Mucosa of stomach (tissue), 1 donor: ENCODE data around the gene FAM20B.

Source experiments
- H3K27me3 ChIP-seq: one replicate; pipeline ENCODE4 v1.7.0; 2013; ENCODE audit warnings: mild to moderate bottlenecking, low read length; ENCODE audit not compliant: control insufficient read depth, insufficient read depth
- H3K36me3 ChIP-seq: one replicate; pipeline ENCODE4 v1.7.0; 2013; ENCODE audit warnings: low read length; ENCODE audit not compliant: control insufficient read depth, insufficient read depth
- H3K4me1 ChIP-seq: one replicate; pipeline ENCODE4 v1.7.0; 2013; ENCODE audit warnings: mild to moderate bottlenecking, low read length; ENCODE audit not compliant: control insufficient read depth, insufficient read depth
- H3K4me3 ChIP-seq: one replicate; pipeline ENCODE4 v1.7.0; 2013; ENCODE audit warnings: low read length
- H3K9ac ChIP-seq: one replicate; pipeline ENCODE4 v1.7.0; 2013; ENCODE audit warnings: mild to moderate bottlenecking, low read length, moderate library complexity
- H3K9me3 ChIP-seq: one replicate; pipeline ENCODE4 v1.7.0; 2013; ENCODE audit warnings: mild to moderate bottlenecking, low read length, moderate library complexity; ENCODE audit not compliant: control insufficient read depth
- donor health status: Pancreatic carcinoma.

The FAM20B gene

GRCh38 chr1:179107706-179108629 is 82.3 kb downstream of the FAM20B start:
- H3K4me1 ChIP-seq = no peaks in the 10 kb centered on the region
- H3K9me3 ChIP-seq = no peaks in the 10 kb centered on the region
- H3K27me3 ChIP-seq = no peaks in the 10 kb centered on the region
- no peak overlapping the region for H3K4me3 ChIP-seq
- H3K9ac ChIP-seq = no peak overlapping the region
- H3K36me3 ChIP-seq = peaks cover 13% of the 10 kb centered on the region

- no peaks in the 10 kb centered on the region for H3K4me1 ChIP-seq
- H3K9me3 ChIP-seq = no peaks in the 10 kb centered on the region
- H3K27me3 ChIP-seq = no peaks in the 10 kb centered on the region
- no peak overlapping the region for H3K9ac ChIP-seq
- H3K36me3 ChIP-seq = peaks cover 13% of the 10 kb centered on the region
- no peak overlapping the region for H3K4me3 ChIP-seq
Observed at GRCh38 chr1:179108644-179109043, 83.0 kb downstream of the FAM20B start.

DNA sequence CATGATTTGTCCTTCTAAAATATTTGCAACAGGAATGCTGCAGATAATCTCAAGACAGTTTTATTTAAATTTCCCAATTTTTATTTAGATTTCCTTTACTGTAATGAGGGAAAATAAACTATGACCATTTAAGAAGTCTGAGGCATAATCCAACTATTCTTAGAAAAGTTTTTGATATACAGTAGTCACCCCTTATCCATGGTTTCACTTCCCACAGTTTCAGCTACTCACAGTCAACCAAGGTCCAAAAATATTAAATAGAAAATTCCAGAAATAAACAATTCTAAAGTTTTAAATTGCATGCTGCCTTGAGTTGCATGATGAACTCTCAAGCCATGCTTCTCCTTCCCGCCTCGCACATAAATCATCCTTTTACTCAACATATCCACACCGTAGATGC is 89.5 kb downstream of the FAM20B start:
- peaks cover 7% of the 10 kb centered on the region for H3K4me1 ChIP-seq
- no peaks in the 10 kb centered on the region for H3K36me3 ChIP-seq
- no peaks in the 10 kb centered on the region for H3K27me3 ChIP-seq

GRCh38 chr1:179119513-179119912 is 93.8 kb downstream of the FAM20B start:
- no peaks in the 10 kb centered on the region for H3K27me3 ChIP-seq
- no peaks in the 10 kb centered on the region for H3K36me3 ChIP-seq
- no peak overlapping the region for H3K4me3 ChIP-seq

More for the DNA sequence above, 89.5 kb downstream of the FAM20B start:
- Histone ChIP-seq H3K9ac (no peak overlapping the region), H3K4me3 (no peak overlapping the region), H3K9me3 (no peaks in the 10 kb centered on the region)

DNA sequence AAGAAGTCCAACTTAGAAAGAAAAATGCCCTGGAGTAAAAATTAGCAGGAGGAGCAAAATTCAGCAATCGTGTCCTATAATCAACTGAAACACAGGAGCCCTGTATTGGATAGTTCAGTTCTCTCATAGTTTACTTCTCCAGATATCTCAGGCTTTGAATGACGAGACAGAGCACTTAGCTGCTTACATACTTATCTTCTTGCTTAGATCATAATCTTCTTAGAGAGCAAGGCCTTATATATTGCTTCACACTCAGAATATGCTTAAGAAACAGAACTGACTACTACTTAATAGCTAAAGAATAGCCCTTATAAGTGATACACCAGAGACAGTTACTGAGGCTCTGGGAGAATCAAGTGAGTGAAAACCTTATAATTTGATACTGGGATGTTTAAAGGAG is 95.0 kb downstream of the FAM20B start:
- Histone ChIP-seq H3K36me3 (no peaks in the 10 kb centered on the region), H3K4me3 (no peak overlapping the region), H3K9ac (no peak overlapping the region), H3K4me1 (peaks cover 7% of the 10 kb centered on the region), H3K27me3 (no peaks in the 10 kb centered on the region), H3K9me3 (no peaks in the 10 kb centered on the region)

More at GRCh38 chr1:179119513-179119912, 93.8 kb downstream of the FAM20B start:
- Histone ChIP-seq H3K9me3 (no peaks in the 10 kb centered on the region), H3K4me1 (peaks cover 7% of the 10 kb centered on the region), H3K9ac (no peak overlapping the region)

DNA sequence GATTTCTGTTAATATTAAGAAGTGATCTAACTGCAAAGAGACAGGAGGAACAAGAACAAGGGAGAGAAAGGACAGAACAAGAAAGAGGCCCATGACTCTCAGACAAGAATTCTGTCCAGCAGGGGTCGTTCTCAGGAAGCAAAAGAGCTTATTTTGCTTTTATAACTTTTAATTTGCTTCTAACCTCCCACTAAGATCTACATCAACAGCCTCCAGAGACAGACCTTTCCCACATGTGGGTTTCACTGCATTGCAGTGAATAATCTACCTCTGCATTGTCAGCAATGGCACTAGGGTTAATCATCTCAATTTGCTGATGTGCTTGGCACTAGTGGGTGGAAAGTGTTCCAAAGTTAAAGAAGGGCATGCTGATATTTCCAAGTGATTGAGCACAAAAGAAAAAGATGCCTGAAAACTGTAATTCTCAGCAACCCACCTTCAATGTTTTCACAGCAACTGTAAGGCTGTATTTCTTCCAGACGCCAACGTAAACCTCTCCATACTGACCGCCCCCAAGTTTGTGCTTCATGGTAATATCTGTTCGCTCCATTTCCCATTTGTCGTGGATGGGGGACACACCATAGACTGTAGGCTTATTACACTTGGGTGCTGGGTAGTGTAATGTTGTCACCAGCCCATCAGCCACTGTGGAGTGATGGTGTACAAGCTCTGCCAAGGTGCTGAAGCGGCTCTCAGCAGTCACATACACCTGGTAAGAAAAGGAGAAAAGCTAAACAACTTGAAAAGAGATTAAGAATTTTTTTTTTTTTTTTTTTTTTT is 95.7 kb downstream of the FAM20B start:
- Histone ChIP-seq H3K27me3 (no peaks in the 10 kb centered on the region), H3K36me3 (no peaks in the 10 kb centered on the region), H3K4me1 (peaks cover 7% of the 10 kb centered on the region), H3K9ac (no peak overlapping the region), H3K9me3 (no peaks in the 10 kb centered on the region), H3K4me3 (no peak overlapping the region)

DNA sequence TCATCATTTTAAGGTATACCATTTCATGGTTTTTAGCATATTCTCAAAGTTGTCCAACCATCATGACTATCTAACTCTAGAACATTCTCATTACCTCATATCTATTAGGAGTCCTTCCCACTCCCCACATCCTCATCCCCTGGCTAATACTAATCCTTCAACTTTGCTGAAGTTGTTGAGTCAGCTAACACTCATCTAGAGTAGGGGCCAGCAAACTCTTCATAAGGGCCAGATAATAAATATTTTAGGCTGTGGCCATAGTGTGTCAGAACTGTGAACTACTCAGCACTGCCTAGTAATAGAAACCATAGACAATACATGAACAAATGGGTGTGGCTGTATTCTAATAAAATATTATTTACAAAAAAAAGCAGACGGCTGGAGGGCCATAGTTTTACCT is 99.2 kb downstream of the FAM20B start:
- H3K36me3 ChIP-seq = no peaks in the 10 kb centered on the region
- no peaks in the 10 kb centered on the region for H3K27me3 ChIP-seq
- peaks cover 13% of the 10 kb centered on the region for H3K4me1 ChIP-seq
- H3K9ac ChIP-seq = no peak overlapping the region
- H3K9me3 ChIP-seq = no peaks in the 10 kb centered on the region
- no peak overlapping the region for H3K4me3 ChIP-seq
